GM12878 (cell line): ENCODE results near the gene TRDMT1. TPM values are rescaled to one million over a fixed set of nuclear protein-coding genes. Genes with fewer than 3 reads are reported as not detected.

ENCODE experiments used
- ATAC-seq: fragments of 200-7000 bp; cut with Tn5 transposase; 3 replicates; pipeline ENCODE4 v1.9.1; 2020; ENCODE audit warnings: mild to moderate bottlenecking, moderate library complexity
- BruUV-seq: library from RNA; stranded (reverse); fragments of 400-500 nt; replicated peaks from 2 replicates; lab custom pipeline; 2021; lab: Mats Ljungman, UMichigan
- CTCF ChIA-PET: fragments of 300-600 bp; sonication (Branson Sonifier 250); formaldehyde crosslinking; extraction: SDS; loops from one replicate; lab custom pipeline; 2021; ENCODE audit warnings: inconsistent platforms; lab: Yijun Ruan, JAX
- POLR2A ChIA-PET: fragments of 350-600 bp; formaldehyde crosslinking; extraction: SDS; loops from one replicate; lab custom pipeline; 2021; ENCODE audit warnings: inconsistent platforms; lab: Charles Lee
- RAD21 ChIA-PET: fragments of 300-600 bp; sonication (Branson Sonifier 250); formaldehyde crosslinking; loops from one replicate; lab custom pipeline; 2023; ENCODE audit warnings: antibody characterized with exemption; ENCODE audit not compliant: unreplicated experiment; lab: Charles Lee
- SMC1A ChIA-PET: fragments of 300-600 bp; sonication (Branson Sonifier 250); formaldehyde crosslinking; loops from one replicate; lab custom pipeline; 2023; ENCODE audit not compliant: unreplicated experiment, uncharacterized antibody; lab: Charles Lee
- DNase-seq: peaks from one replicate; pipeline ENCODE4 v3.0.0-alpha.2; 2011; ENCODE audit warnings: low read depth, low spot score
- FAIRE-seq: peaks from 3 replicates; lab custom pipeline; 2011; peaks lifted over from hg19 to GRCh38; lab: Jason Lieb, UNC
- H2AFZ ChIP-seq: 2 replicates; pipeline ENCODE4 v1.6.0; 2011; ENCODE audit warnings: low read depth, low read length, control low read depth; ENCODE audit not compliant: control insufficient read depth
- H3K27ac ChIP-seq: 2 replicates; pipeline ENCODE4 v1.5.1; 2011; ENCODE audit warnings: control low read depth; ENCODE audit not compliant: control insufficient read depth, insufficient read depth
- H3K27me3 ChIP-seq, 2 experiments: replicated peaks in 1 of 2; 2 replicates each; pipeline versions ENCODE4 v1.6.0 to v1.6.1; 2011; ENCODE audit warnings: low read length in 1 of 2; ENCODE audit not compliant: control insufficient read depth in 2 of 2, insufficient read depth in 2 of 2
- H3K36me3 ChIP-seq, 2 experiments: 2 replicates each; pipeline ENCODE4 v1.5.1; 2011; ENCODE audit warnings: low read length in 1 of 2; ENCODE audit not compliant: control insufficient read depth in 2 of 2, insufficient read depth in 2 of 2
- H3K4me1 ChIP-seq: 2 replicates; pipeline ENCODE4 v1.6.1; 2011; ENCODE audit warnings: mild to moderate bottlenecking, low read length, moderate library complexity, mixed read lengths; ENCODE audit not compliant: control insufficient read depth, insufficient read depth
- H3K4me2 ChIP-seq: 2 replicates; pipeline ENCODE4 v1.6.0; 2011; ENCODE audit warnings: control low read depth; ENCODE audit not compliant: control insufficient read depth, insufficient read depth
- H3K4me3 ChIP-seq: fragments of 200-600 bp; sonication (generic); 2 replicates; pipeline ENCODE4 v1.5.1; 2016
- H3K79me2 ChIP-seq: 2 replicates; pipeline ENCODE4 v1.6.0; 2011; ENCODE audit warnings: low read length; ENCODE audit not compliant: control insufficient read depth, insufficient read depth
- H3K9ac ChIP-seq: 2 replicates; pipeline ENCODE4 v1.8.0; 2011; ENCODE audit warnings: low read length, control low read depth, mixed read lengths; ENCODE audit not compliant: control insufficient read depth, insufficient read depth
- H3K9me3 ChIP-seq: replicated peaks from 3 replicates; pipeline ENCODE4 v1.5.1; 2011; ENCODE audit warnings: mild to moderate bottlenecking, low read length; ENCODE audit not compliant: control insufficient read depth, insufficient read depth
- H4K20me1 ChIP-seq: 2 replicates; pipeline ENCODE4 v1.6.0; 2011; ENCODE audit not compliant: control insufficient read depth, insufficient read depth
- BRCA1 ChIP-seq: IDR thresholded peaks from 2 replicates; pipeline ENCODE4 v1.6.1; 2011; ENCODE audit warnings: low read depth, low read length, improper control_type of control experiment
- CEBPB ChIP-seq, 2 experiments: fragments of 150-350 bp in 1 of 2; IDR thresholded peaks; 2 replicates each; pipeline ENCODE4 v1.6.1; 2012 to 2014; ENCODE audit warnings: low read depth in 2 of 2, low read length in 2 of 2, borderline replicate concordance in 1 of 2, inconsistent platforms in 1 of 2
- EZH2 ChIP-seq: IDR thresholded peaks from 2 replicates; pipeline ENCODE4 v1.6.1; 2012; ENCODE audit warnings: low read depth, mild to moderate bottlenecking, control low read depth, inconsistent platforms, low read length, borderline replicate concordance; ENCODE audit not compliant: control insufficient read depth
- FOS ChIP-seq: IDR thresholded peaks from 3 replicates; pipeline ENCODE4 v1.6.1; 2011; ENCODE audit warnings: borderline replicate concordance; ENCODE audit not compliant: insufficient read length; ENCODE audit errors: extremely low read depth
- IKZF1 ChIP-seq: fragments of 450-650 bp; conservative IDR thresholded peaks from 2 replicates; pipeline ENCODE4 v1.6.1; 2017; ENCODE audit warnings: antibody characterized with exemption, mild to moderate bottlenecking
- NR2F1 ChIP-seq: fragments of 450-650 bp; conservative IDR thresholded peaks from 2 replicates; pipeline ENCODE4 v1.6.1; 2017; ENCODE audit warnings: mild to moderate bottlenecking
- NRF1 ChIP-seq: conservative IDR thresholded peaks from 2 replicates; pipeline ENCODE4 v1.6.1; 2011; ENCODE audit warnings: mild to moderate bottlenecking, low read depth, low read length, improper control_type of control experiment
- WRNIP1 ChIP-seq: IDR thresholded peaks from 2 replicates; pipeline ENCODE4 v1.6.1; 2011; ENCODE audit warnings: low read depth, low read length, improper control_type of control experiment, borderline replicate concordance
- ZNF217 ChIP-seq: fragments of 450-650 bp; IDR thresholded peaks from 2 replicates; pipeline ENCODE4 v1.6.1; 2017; ENCODE audit warnings: antibody characterized with exemption, mild to moderate bottlenecking
- ZNF274 ChIP-seq: IDR thresholded peaks from one replicate; pipeline ENCODE4 v1.8.0; 2011; ENCODE audit not compliant: insufficient read length, insufficient read depth
- ZSCAN29 ChIP-seq: fragments of 450-650 bp; IDR thresholded peaks from 2 replicates; pipeline ENCODE4 v1.6.1; 2017; ENCODE audit warnings: mild to moderate bottlenecking, moderate library complexity
- WGBS: methylation state at CpG from one replicate; pipeline ENCODE4 v1.1.6; 2016; ENCODE audit warnings: low lambda C conversion rate; ENCODE audit not compliant: insufficient replicate concordance, insufficient coverage; ENCODE audit errors: missing lambda C conversion rate; 5-methylcytosine and 5-hydroxymethylcytosine counted together
- in situ Hi-C: fragments of 300-500 bp; cut with MboI; formaldehyde crosslinking; loops from 9 replicates; pipeline ENCODE4 v1.14.3; 2018; ENCODE audit warnings: mixed read lengths
- intact Hi-C: fragments of 100-400 bp; cut with micrococcal nuclease; formaldehyde crosslinking; loops from one replicate; pipeline ENCODE4 v1.14.2; 2022; ENCODE audit not compliant: unreplicated experiment
- polyA plus RNA-seq, 11 experiments: library from polyadenylated mRNA; depleted of rRNA in 4 of 11; unstranded in 6 of 11; stranded (reverse) in 5 of 11; fragments of >200 nt; fragmentation: Nextera tagmentation in 4 of 11; fragmentation: Illumina TruSeq in 1 of 11; extraction: Ambion mirVana in 4 of 11; extraction: Trizol in 1 of 11; gene quantifications; 1 replicate in 1 of 11; 2 replicates in 10 of 11; pipeline versions ENCODE4 v1.2.1 to v1.2.3, GENCODE V29; 2011 to 2016; ENCODE audit warnings: inconsistent platforms in 2 of 11, missing spikeins in 2 of 11, low read depth in 1 of 11
- total RNA-seq, 4 experiments: library from RNA; depleted of rRNA in 3 of 4; stranded (reverse); fragments of >200 nt in 3 of 4; fragmentation: Illumina TruSeq in 1 of 4; extraction: Trizol in 1 of 4; gene quantifications; 2 replicates each; pipeline versions ENCODE4 v1.2.1 to v1.2.3, GENCODE V29; 2013 to 2021
- TF ChIP-seq, protein P1 (sequence below): fragments of 450-650 bp; IDR thresholded peaks from 2 replicates; pipeline ENCODE4 v1.6.1; 2017; ENCODE audit warnings: mild to moderate bottlenecking, moderate library complexity
- TF ChIP-seq, protein P2 (sequence below): fragments of 450-650 bp; formaldehyde crosslinking; IDR thresholded peaks from 2 replicates; pipeline ENCODE4 v1.4.0; 2022; ENCODE audit warnings: mild to moderate bottlenecking, moderate library complexity
- TF ChIP-seq, protein P3 (sequence below): fragments of 450-650 bp; IDR thresholded peaks from 2 replicates; pipeline ENCODE4 v1.6.1; 2018; ENCODE audit warnings: mild to moderate bottlenecking, low read depth, moderate library complexity; ENCODE audit not compliant: partially characterized antibody

Gene TRDMT1
- total and polyA plus RNA-seq, 10 of the 15 experiments (the other 5 are each of a cell fraction or from before 2014, with no cell fraction given) = 2.3 to 9.7 (median 4.6) TPM

DNA sequence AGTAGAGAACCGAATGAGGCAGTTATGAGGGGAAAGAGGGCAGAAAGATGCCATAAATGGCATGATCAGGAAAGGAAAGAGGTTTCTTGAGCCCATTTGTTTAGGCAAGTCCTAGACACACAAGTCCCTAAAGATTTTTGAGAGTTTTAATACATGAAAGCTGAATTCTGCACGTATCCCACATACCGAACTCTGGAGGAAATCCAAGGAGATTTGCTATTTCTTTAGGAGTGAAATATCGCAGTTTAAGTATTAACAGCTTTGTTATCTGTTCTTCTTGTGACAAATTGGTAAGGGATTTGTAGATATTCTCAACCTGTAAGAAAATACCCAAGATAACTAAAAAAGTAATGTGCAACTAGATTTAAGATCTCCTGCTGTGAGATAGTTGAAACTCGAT is 48.2 kb downstream of the TRDMT1 start:
- WGBS = 83% methylated on average over 5 of the region's 5 CpGs
- intact Hi-C loops (no loop called here), in situ Hi-C loops (no loop called here)
- H3K4me2 ChIP-seq = no peak overlapping the region
- POLR2A ChIA-PET = no interaction called here
- no peak overlapping the region for H2AFZ ChIP-seq
- no peaks in the 10 kb centered on the region for H3K79me2 ChIP-seq
- H3K9ac ChIP-seq = no peak overlapping the region
- ATAC-seq (no peak), FAIRE-seq (no peak), DNase-seq (no peak)
- SMC1A ChIA-PET = no interaction called here
- TF ChIP-seq, protein P1, sequence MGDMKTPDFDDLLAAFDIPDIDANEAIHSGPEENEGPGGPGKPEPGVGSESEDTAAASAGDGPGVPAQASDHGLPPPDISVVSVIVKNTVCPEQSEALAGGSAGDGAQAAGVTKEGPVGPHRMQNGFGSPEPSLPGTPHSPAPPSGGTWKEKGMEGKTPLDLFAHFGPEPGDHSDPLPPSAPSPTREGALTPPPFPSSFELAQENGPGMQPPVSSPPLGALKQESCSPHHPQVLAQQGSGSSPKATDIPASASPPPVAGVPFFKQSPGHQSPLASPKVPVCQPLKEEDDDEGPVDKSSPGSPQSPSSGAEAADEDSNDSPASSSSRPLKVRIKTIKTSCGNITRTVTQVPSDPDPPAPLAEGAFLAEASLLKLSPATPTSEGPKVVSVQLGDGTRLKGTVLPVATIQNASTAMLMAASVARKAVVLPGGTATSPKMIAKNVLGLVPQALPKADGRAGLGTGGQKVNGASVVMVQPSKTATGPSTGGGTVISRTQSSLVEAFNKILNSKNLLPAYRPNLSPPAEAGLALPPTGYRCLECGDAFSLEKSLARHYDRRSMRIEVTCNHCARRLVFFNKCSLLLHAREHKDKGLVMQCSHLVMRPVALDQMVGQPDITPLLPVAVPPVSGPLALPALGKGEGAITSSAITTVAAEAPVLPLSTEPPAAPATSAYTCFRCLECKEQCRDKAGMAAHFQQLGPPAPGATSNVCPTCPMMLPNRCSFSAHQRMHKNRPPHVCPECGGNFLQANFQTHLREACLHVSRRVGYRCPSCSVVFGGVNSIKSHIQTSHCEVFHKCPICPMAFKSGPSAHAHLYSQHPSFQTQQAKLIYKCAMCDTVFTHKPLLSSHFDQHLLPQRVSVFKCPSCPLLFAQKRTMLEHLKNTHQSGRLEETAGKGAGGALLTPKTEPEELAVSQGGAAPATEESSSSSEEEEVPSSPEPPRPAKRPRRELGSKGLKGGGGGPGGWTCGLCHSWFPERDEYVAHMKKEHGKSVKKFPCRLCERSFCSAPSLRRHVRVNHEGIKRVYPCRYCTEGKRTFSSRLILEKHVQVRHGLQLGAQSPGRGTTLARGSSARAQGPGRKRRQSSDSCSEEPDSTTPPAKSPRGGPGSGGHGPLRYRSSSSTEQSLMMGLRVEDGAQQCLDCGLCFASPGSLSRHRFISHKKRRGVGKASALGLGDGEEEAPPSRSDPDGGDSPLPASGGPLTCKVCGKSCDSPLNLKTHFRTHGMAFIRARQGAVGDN = no peak
- TF ChIP-seq WRNIP1 (no peak), ZNF274 (no peak), FOS (no peak), NR2F1 (no peak), ZSCAN29 (no peak), CEBPB (IDR thresholded peaks at IDR 0.05; ENCODE audit: borderline replicate concordance in 1 of 2, low read depth in 2 of 2, low read length in 2 of 2) (no peak), NRF1 (no peak), EZH2 (no peak), IKZF1 (no peak), BRCA1 (no peak), ZNF217 (no peak)
- TF ChIP-seq, protein P2, sequence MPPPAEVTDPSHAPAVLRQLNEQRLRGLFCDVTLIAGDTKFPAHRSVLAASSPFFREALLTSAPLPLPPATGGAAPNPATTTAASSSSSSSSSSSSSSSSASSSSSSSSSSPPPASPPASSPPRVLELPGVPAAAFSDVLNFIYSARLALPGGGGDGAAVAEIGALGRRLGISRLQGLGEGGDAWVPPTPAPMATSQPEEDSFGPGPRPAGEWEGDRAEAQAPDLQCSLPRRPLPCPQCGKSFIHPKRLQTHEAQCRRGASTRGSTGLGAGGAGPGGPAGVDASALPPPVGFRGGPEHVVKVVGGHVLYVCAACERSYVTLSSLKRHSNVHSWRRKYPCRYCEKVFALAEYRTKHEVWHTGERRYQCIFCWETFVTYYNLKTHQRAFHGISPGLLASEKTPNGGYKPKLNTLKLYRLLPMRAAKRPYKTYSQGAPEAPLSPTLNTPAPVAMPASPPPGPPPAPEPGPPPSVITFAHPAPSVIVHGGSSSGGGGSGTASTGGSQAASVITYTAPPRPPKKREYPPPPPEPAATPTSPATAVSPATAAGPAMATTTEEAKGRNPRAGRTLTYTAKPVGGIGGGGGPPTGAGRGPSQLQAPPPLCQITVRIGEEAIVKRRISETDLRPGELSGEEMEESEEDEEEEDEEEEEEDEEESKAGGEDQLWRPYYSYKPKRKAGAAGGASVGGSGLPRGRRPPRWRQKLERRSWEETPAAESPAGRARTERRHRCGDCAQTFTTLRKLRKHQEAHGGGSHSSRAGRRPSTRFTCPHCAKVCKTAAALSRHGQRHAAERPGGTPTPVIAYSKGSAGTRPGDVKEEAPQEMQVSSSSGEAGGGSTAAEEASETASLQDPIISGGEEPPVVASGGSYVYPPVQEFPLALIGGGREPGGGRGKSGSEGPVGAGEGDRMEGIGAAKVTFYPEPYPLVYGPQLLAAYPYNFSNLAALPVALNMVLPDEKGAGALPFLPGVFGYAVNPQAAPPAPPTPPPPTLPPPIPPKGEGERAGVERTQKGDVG (CRISPR knock-in tag) = no peak
- TF ChIP-seq, protein P3, sequence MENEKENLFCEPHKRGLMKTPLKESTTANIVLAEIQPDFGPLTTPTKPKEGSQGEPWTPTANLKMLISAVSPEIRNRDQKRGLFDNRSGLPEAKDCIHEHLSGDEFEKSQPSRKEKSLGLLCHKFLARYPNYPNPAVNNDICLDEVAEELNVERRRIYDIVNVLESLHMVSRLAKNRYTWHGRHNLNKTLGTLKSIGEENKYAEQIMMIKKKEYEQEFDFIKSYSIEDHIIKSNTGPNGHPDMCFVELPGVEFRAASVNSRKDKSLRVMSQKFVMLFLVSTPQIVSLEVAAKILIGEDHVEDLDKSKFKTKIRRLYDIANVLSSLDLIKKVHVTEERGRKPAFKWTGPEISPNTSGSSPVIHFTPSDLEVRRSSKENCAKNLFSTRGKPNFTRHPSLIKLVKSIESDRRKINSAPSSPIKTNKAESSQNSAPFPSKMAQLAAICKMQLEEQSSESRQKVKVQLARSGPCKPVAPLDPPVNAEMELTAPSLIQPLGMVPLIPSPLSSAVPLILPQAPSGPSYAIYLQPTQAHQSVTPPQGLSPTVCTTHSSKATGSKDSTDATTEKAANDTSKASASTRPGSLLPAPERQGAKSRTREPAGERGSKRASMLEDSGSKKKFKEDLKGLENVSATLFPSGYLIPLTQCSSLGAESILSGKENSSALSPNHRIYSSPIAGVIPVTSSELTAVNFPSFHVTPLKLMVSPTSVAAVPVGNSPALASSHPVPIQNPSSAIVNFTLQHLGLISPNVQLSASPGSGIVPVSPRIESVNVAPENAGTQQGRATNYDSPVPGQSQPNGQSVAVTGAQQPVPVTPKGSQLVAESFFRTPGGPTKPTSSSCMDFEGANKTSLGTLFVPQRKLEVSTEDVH = no peak
- no peaks in the 10 kb centered on the region for H3K36me3 ChIP-seq
- CTCF ChIA-PET = no interaction called here
- H3K9me3 ChIP-seq = no peaks in the 10 kb centered on the region
- RAD21 ChIA-PET = no interaction called here
- no peak overlapping the region for H3K27ac ChIP-seq
- no peaks in the 10 kb centered on the region for H3K4me1 ChIP-seq
- BruUV-seq = no TSS peak
- H3K27me3 ChIP-seq = no peaks in the 10 kb centered on the region
- no peaks in the 10 kb centered on the region for H4K20me1 ChIP-seq
- H3K4me3 ChIP-seq = no peak overlapping the region
